ENCODE data around the gene IFITM1.

DNA sequence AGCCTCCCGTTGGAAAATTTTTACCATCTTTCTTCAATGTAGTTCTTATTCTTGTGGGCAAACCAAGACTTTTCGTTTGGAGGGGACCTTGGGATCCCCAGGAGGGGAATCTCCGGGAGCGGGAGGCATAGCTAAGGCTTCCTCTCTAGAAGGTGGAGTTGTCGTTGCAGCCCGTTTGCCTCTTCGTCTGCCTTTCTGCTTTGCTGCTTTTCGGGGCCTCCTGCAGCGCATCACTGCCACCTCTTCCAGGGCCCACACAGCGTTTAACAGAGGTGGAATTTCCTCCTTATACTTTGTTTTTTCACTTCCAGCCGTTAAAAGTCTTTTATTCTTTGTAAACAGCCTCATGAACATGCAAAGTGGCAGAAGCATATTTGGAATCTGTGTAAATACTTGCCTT, 10.3 kb downstream of the IFITM1 start:
- no peak for TF ChIP-seq POLR3A (IDR thresholded peaks at IDR 0.05; ENCODE audit: borderline replicate concordance, extremely low read depth, insufficient read depth, insufficient read length)
- no peak for TF ChIP-seq USF1 (CRISPR knock-in tag; IDR thresholded peaks at IDR 0.05)
- no peak for TF ChIP-seq SIN3A (IDR thresholded peaks at IDR 0.05; ENCODE audit: borderline replicate concordance in 2 of 2, control insufficient read depth in 1 of 2, low read depth in 2 of 2, low read length in 2 of 2)
- TF ChIP-seq ZNF354B (CRISPR knock-in tag; IDR thresholded peaks at IDR 0.05): no peak
- TF ChIP-seq POLR2A (conservative IDR thresholded peaks at IDR 0.05): no peak
- TF ChIP-seq NFE2 (IDR thresholded peaks at IDR 0.05; ENCODE audit: low read depth): no peak

Measured in K562 (cell line).